Mesenchymal stem cell (in vitro differentiated cells and primary cell): ENCODE results near the gene TTLL6.

Source experiments
- DNase-seq: peaks from one replicate; pipeline ENCODE4 v3.0.0-alpha.2; 2013
- H2AFZ ChIP-seq: one replicate; pipeline ENCODE4 v1.6.1; 2013; ENCODE audit warnings: low read depth, mild to moderate bottlenecking, control low read depth, inconsistent platforms, low read length, moderate library complexity
- H2AK5ac ChIP-seq: 2 replicates; pipeline ENCODE4 v1.6.1; 2013; ENCODE audit warnings: low read length, moderate library complexity, mild to moderate bottlenecking, inconsistent platforms; ENCODE audit not compliant: severe bottlenecking
- H2BK120ac ChIP-seq: one replicate; pipeline ENCODE4 v1.6.1; 2013; ENCODE audit warnings: low read depth, mild to moderate bottlenecking, inconsistent platforms, low read length, moderate library complexity
- H2BK12ac ChIP-seq, 2 experiments: one replicate each; pipeline ENCODE4 v1.6.1; 2013; ENCODE audit warnings: inconsistent platforms in 2 of 2, low read length in 2 of 2, mild to moderate bottlenecking in 2 of 2, moderate library complexity in 2 of 2, control low read depth in 1 of 2
- H2BK15ac ChIP-seq: one replicate; pipeline ENCODE4 v1.6.1; 2013; ENCODE audit warnings: mild to moderate bottlenecking, low read depth, inconsistent platforms; ENCODE audit not compliant: poor library complexity, severe bottlenecking
- H2BK5ac ChIP-seq: 2 replicates; pipeline ENCODE4 v1.6.1; 2013; ENCODE audit warnings: low read depth, mild to moderate bottlenecking, low read length, control low read depth, inconsistent platforms; ENCODE audit not compliant: poor library complexity, severe bottlenecking
- H3K14ac ChIP-seq, 2 experiments: one replicate each; pipeline ENCODE4 v1.6.1; 2013; ENCODE audit warnings: inconsistent platforms in 2 of 2, low read length in 2 of 2, control low read depth in 1 of 2, mild to moderate bottlenecking in 1 of 2, moderate library complexity in 1 of 2
- H3K18ac ChIP-seq, 2 experiments: one replicate each; pipeline ENCODE4 v1.6.1; 2013; ENCODE audit warnings: inconsistent platforms in 2 of 2, low read length in 2 of 2, control low read depth in 1 of 2, low read depth in 1 of 2, mild to moderate bottlenecking in 1 of 2
- H3K23ac ChIP-seq, 2 experiments: one replicate each; pipeline ENCODE4 v1.6.1; 2013; ENCODE audit warnings: inconsistent platforms in 2 of 2, low read length in 2 of 2, mild to moderate bottlenecking in 2 of 2, moderate library complexity in 2 of 2, control low read depth in 1 of 2
- H3K27ac ChIP-seq: 2 replicates; pipeline ENCODE4 v1.5.1; 2013; ENCODE audit warnings: mild to moderate bottlenecking, moderate library complexity, low read length, control low read depth, inconsistent platforms; ENCODE audit not compliant: poor library complexity, severe bottlenecking
- H3K27me3 ChIP-seq, 2 experiments: 2 replicates each; pipeline versions ENCODE4 v1.6.1 to v1.7.0; 2013; ENCODE audit warnings: low read length in 2 of 2, mild to moderate bottlenecking in 2 of 2, moderate library complexity in 2 of 2, control low read depth in 1 of 2, inconsistent platforms in 1 of 2; ENCODE audit not compliant: control insufficient read depth in 1 of 2, insufficient read depth in 1 of 2
- H3K36me3 ChIP-seq, 2 experiments: 2 replicates each; pipeline versions ENCODE4 v1.6.1 to v1.7.0; 2013; ENCODE audit warnings: low read length in 2 of 2, control low read depth in 1 of 2, inconsistent platforms in 1 of 2, low read depth in 1 of 2, mild to moderate bottlenecking in 1 of 2; ENCODE audit not compliant: insufficient read depth in 2 of 2, control insufficient read depth in 1 of 2
- H3K4ac ChIP-seq, 2 experiments: one replicate each; pipeline ENCODE4 v1.6.1; 2013; ENCODE audit warnings: inconsistent platforms in 2 of 2, low read length in 2 of 2, mild to moderate bottlenecking in 2 of 2, moderate library complexity in 2 of 2, control low read depth in 1 of 2, low read depth in 1 of 2
- H3K4me1 ChIP-seq: 2 replicates; pipeline ENCODE4 v1.6.1; 2013; ENCODE audit warnings: low read depth, low read length, control low read depth; ENCODE audit not compliant: control insufficient read depth, insufficient read depth
- H3K4me2 ChIP-seq: 2 replicates; pipeline ENCODE4 v1.6.1; 2013; ENCODE audit warnings: low read length, mild to moderate bottlenecking, inconsistent platforms; ENCODE audit not compliant: poor library complexity, severe bottlenecking
- H3K4me3 ChIP-seq, 2 experiments: 2 replicates each; pipeline versions ENCODE4 v1.5.1 to v1.7.0; 2013; ENCODE audit warnings: low read length in 2 of 2, mild to moderate bottlenecking in 2 of 2, control low read depth in 1 of 2, low read depth in 1 of 2; ENCODE audit not compliant: insufficient read depth in 1 of 2
- H3K79me1 ChIP-seq: replicated peaks from 2 replicates; pipeline ENCODE4 v1.6.1; 2013; ENCODE audit warnings: mild to moderate bottlenecking, control low read depth, low read length, inconsistent platforms; ENCODE audit not compliant: poor library complexity, severe bottlenecking
- H3K9ac ChIP-seq: 2 replicates; pipeline ENCODE4 v1.7.0; 2013; ENCODE audit warnings: mild to moderate bottlenecking, low read length, moderate library complexity
- H3K9me3 ChIP-seq: 2 replicates; pipeline ENCODE4 v1.7.0; 2013; ENCODE audit warnings: mild to moderate bottlenecking, low read length; ENCODE audit not compliant: control insufficient read depth
- H4K8ac ChIP-seq: one replicate; pipeline ENCODE4 v1.6.1; 2013; ENCODE audit warnings: inconsistent platforms, mild to moderate bottlenecking, low read length, moderate library complexity
- H4K91ac ChIP-seq: one replicate; pipeline ENCODE4 v1.6.1; 2013; ENCODE audit warnings: mild to moderate bottlenecking, low read length, inconsistent platforms
- WGBS: methylation state at CpG from one replicate; pipeline ENCODE4 v1.1.7; 2013; ENCODE audit warnings: mixed read lengths; 5-methylcytosine and 5-hydroxymethylcytosine counted together

TTLL6 gene

DNA sequence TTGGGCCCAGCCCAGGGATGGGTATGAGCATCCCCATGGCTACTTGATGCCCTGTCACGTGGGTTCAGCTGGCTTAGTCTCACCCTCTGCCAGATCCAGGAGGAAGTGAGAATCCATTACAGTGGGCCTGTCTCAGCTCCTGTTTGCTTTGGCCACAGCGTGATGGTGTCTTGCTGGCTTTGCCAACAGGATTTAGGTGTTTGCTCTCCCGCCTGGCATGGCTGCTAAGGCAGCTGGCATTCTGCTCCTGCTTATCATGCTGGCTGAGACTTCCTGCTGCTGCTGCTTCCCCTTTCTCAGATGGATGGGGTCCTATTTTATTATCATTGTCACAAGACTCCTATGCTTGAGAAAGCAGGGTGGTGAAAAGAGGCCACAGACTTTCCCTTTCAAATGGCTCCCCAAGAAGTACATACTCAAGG, 60.2 kb downstream of the TTLL6 start:
- H3K4me3 ChIP-seq = no peak overlapping the region
- no peak overlapping the region for H2AFZ ChIP-seq

DNA sequence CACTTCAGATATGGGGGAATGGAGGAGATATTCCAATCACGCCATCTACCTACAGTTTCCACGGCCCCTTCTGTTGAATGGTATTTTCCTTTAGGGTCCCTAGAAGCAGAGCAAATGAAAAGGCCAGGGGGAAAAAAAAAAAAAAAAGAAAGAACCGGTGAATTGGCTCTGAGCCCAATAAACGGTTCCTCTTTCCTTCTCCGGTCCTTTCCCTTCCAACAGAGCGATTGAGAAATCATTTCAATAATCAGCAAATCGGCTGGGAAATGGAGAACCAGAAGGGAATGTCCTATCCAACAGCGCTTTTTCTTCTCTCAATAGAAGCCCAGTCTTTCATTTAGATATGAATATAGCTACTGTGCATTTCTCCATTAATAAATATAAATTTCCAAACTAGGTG, 61.7 kb downstream of the TTLL6 start:
- Histone ChIP-seq H2AK5ac (no peak overlapping the region), H4K91ac (no peak overlapping the region), H3K4ac (no peak overlapping the region), H3K27ac (no peak overlapping the region), H3K4me3 (no peak overlapping the region), H3K36me3 (no peaks in the 10 kb centered on the region), H3K23ac (no peak overlapping the region), H2AFZ (no peak overlapping the region), H2BK15ac (no peak overlapping the region), H3K4me1 (peaks cover 12% of the 10 kb centered on the region), H3K4me2 (no peak overlapping the region), H2BK5ac (no peak overlapping the region), H3K9me3 (no peaks in the 10 kb centered on the region), H3K79me1 (no peaks in the 10 kb centered on the region), H3K18ac (no peak overlapping the region), H3K14ac (no peak overlapping the region), H2BK12ac (no peak overlapping the region), H3K9ac (no peak overlapping the region), H2BK120ac (no peak overlapping the region), H4K8ac (no peak overlapping the region), H3K27me3 (peaks cover 90 to 91% of the 10 kb centered on the region in 2 experiments)
- no peak for DNase-seq
- WGBS = 4% methylated on average over 5 of the region's 8 CpGs

More for the DNA sequence above, 60.2 kb downstream of the TTLL6 start:
- H4K8ac ChIP-seq = no peak overlapping the region
- H2AK5ac ChIP-seq = no peak overlapping the region
- no peak overlapping the region for H3K4me2 ChIP-seq
- DNase-seq = no peak
- no peak overlapping the region for H3K27ac ChIP-seq
- no peak overlapping the region for H3K14ac ChIP-seq
- peaks cover 89 to 90% of the 10 kb centered on the region in 2 experiments for H3K27me3 ChIP-seq
- H3K79me1 ChIP-seq = no peaks in the 10 kb centered on the region
- no peak overlapping the region for H2BK120ac ChIP-seq
- H4K91ac ChIP-seq = no peak overlapping the region
- peaks cover 12% of the 10 kb centered on the region for H3K4me1 ChIP-seq
- no peak overlapping the region for H3K18ac ChIP-seq
- WGBS = 65% methylated on average over 3 of the region's 3 CpGs
- no peak overlapping the region for H2BK15ac ChIP-seq
- no peak overlapping the region for H2BK12ac ChIP-seq
- no peak overlapping the region for H3K4ac ChIP-seq
- no peak overlapping the region for H2BK5ac ChIP-seq
- no peaks in the 10 kb centered on the region for H3K9me3 ChIP-seq
- no peak overlapping the region for H3K9ac ChIP-seq
- H3K36me3 ChIP-seq = no peaks in the 10 kb centered on the region
- H3K23ac ChIP-seq = no peak overlapping the region

DNA sequence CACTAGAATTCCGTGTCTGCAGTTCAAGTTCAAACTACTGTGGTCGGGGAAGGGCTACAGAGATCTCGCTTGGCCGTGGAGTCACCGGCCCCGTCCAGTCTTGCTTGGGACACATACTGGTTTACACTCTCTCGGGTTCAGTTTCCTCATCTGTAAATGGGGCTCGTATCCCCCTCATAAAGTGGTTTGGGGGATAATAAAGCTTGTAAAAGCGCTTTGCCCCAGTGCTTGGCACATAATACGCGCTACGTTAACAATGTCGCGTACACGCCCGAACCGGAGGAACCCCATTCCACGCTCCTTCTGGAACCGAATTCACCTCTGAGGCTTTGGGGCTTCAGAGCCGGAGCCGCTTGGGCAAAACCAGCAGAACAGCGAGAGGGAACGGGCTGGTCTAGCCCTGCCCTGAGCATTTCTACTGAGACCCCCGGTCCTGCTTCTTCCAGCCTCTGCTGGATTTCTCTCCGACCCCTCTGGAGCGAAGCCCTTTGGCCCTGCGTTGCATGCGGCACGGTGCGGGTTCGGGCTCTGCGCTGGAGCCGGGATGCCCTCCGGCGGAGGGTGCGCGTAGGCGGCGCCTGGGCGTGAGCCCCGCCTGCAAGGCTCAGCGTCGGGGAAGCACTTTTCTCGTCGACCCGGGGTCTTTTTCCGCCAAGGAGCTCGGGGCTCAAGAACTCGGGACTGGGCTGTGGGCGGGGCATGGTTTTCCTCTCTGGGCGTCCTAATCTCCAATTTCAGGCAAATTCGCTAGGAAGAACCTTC, 62.3 kb downstream of the TTLL6 start:
- H2BK12ac ChIP-seq = no peak overlapping the region
- peak overlapping the region in 1 of 2 experiments; percentile 74 for H3K14ac ChIP-seq
- peak overlapping the region in 1 of 2 experiments; percentile 78 for H3K23ac ChIP-seq
- H2BK5ac ChIP-seq = no peak overlapping the region
- H4K91ac ChIP-seq = no peak overlapping the region
- H3K4me1 ChIP-seq = peaks cover 12% of the 10 kb centered on the region
- H3K27me3 ChIP-seq = peaks cover 94 to 96% of the 10 kb centered on the region in 2 experiments
- WGBS = 9% methylated on average over 52 of the region's 52 CpGs
- H3K4me3 ChIP-seq = peak overlapping the region in 1 of 2 experiments; percentile 29
- no peak overlapping the region for H2BK15ac ChIP-seq
- DNase-seq = no peak
- H2AK5ac ChIP-seq = no peak overlapping the region
- H3K79me1 ChIP-seq = no peaks in the 10 kb centered on the region
- H3K4ac ChIP-seq = no peak overlapping the region
- H2AFZ ChIP-seq = no peak overlapping the region
- H3K9ac ChIP-seq = no peak overlapping the region
- no peak overlapping the region for H3K4me2 ChIP-seq
- no peak overlapping the region for H3K18ac ChIP-seq
- no peaks in the 10 kb centered on the region for H3K9me3 ChIP-seq
- no peaks in the 10 kb centered on the region for H3K36me3 ChIP-seq
- no peak overlapping the region for H3K27ac ChIP-seq
- H4K8ac ChIP-seq = no peak overlapping the region
- no peak overlapping the region for H2BK120ac ChIP-seq

DNA sequence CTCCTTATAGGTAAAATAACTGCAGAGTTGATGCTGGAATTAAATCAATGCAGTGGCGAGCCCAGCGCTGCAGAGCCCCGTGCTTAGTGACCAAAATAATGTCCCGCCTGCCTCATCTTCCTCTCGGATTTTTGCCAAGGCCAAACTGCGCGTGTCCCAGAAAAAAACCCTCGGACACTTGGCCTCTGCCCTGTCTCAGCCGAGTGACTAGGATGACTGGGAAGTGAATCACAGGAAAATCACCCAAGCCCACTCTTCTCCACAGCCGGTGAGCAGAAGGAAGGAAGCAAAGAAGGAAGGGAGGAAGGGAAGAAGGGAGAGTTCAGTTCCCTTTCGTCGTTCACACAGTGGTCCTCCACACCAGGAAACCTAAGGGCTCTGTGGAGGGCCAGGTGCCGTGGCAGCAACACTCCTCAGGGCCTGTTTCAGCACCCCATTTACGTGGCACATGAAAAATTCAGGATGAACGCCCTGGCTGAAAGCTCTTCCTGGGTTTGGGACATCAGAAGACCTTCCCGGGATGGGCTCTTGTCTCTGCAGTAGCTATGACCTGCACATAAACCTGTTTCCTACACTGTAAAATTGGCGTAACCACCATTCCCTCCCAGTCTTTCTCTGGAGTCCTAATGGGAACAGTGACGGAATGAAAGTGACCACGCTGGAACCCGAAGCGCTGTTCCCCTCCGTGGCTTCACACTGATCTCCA, 63.1 kb downstream of the TTLL6 start:
- Histone ChIP-seq H2BK12ac (no peak overlapping the region), H4K91ac (no peak overlapping the region), H3K4me1 (peaks cover 12% of the 10 kb centered on the region), H4K8ac (no peak overlapping the region), H3K4ac (no peak overlapping the region), H3K9ac (no peak overlapping the region), H3K4me2 (no peak overlapping the region), H3K9me3 (no peaks in the 10 kb centered on the region), H2BK15ac (no peak overlapping the region), H3K27ac (no peak overlapping the region), H2BK5ac (no peak overlapping the region), H3K14ac (no peak overlapping the region), H3K36me3 (no peaks in the 10 kb centered on the region), H3K23ac (no peak overlapping the region), H3K79me1 (no peaks in the 10 kb centered on the region), H2AK5ac (no peak overlapping the region), H3K27me3 (peaks cover 95 to 96% of the 10 kb centered on the region in 2 experiments), H3K18ac (no peak overlapping the region), H2AFZ (no peak overlapping the region), H2BK120ac (no peak overlapping the region), H3K4me3 (peak overlapping the region in 1 of 2 experiments; percentile 29)
- peak; percentile 49 for DNase-seq
- 9% methylated on average over 22 of the region's 22 CpGs for WGBS
